HEK293 (cell line): Measurements from ENCODE around the gene PRAC2.

Experiments used
- ATF2 ChIP-seq: fragments of 450-650 bp; formaldehyde crosslinking; IDR thresholded peaks from 2 replicates; pipeline ENCODE4 v1.5.1; 2016; ENCODE audit warnings: missing biosample characterization, missing genetic modification characterization, low read depth
- CTCF ChIP-seq: fragments of 450-650 bp; formaldehyde crosslinking; IDR thresholded peaks from 2 replicates; pipeline ENCODE4 v1.5.1; 2016; ENCODE audit warnings: missing biosample characterization, missing genetic modification characterization
- ZBTB20 ChIP-seq: fragments of 450-650 bp; formaldehyde crosslinking; IDR thresholded peaks from 2 replicates; pipeline ENCODE4 v1.5.1; 2016; ENCODE audit warnings: missing biosample characterization, missing genetic modification characterization
- ZNF248 ChIP-seq: fragments of 450-650 bp; formaldehyde crosslinking; IDR thresholded peaks from 2 replicates; pipeline ENCODE4 v1.5.1; 2017; ENCODE audit warnings: missing biosample characterization, missing genetic modification characterization
- ZNF707 ChIP-seq: fragments of 450-650 bp; formaldehyde crosslinking; IDR thresholded peaks from 2 replicates; pipeline ENCODE4 v1.5.1; 2016; ENCODE audit warnings: missing biosample characterization, missing genetic modification characterization
- ZSCAN18 ChIP-seq: fragments of 450-650 bp; formaldehyde crosslinking; IDR thresholded peaks from 2 replicates; pipeline ENCODE4 v1.5.1; 2016; ENCODE audit warnings: missing biosample characterization, missing genetic modification characterization
- TF ChIP-seq, protein P1 (sequence below): fragments of 450-650 bp; formaldehyde crosslinking; IDR thresholded peaks from 2 replicates; pipeline ENCODE4 v1.5.1; 2016; ENCODE audit warnings: missing biosample characterization, missing genetic modification characterization

DNA sequence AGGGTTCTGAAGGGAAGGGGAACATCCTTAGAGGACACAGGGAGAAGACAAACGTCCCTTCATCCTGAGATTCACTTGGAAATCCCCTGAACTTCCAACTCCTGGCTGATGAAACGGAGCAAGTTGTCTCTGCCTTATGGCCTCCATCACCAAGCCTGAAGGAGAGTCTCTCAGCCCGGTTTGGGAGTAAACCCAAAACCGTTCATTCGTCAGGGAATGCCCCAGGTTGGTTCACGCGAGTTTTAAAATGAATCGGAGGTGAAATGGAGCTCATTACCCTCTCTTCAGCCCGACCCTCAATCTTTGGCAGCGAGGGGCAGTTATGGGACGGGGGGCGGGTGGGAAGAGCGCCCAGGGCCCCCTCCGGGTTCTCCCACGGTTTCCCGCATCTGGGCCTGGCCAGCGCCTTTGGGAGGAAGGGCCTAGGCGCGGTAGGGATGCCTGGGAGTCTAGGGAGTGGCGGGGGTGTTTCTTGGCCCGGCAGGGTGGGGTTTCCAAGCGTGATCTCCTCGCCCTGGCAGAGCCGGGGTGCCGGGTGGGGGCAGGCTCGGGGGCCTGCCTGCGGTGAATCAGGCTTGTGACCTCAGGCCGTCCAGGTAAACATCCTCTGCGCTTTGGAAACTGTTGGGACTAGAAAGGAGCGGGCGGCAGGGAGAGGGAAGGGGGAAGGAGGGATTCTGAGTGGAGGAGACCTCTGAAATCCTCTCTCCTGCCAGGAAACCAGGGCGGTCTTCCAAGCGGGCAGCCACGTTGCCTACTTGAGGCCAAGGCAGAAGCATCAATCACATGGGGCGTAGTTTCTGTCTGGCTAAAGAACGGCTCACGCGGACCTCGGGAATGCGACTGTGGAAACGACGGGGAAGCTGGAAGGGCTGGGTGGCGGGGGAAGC, 29.7 kb downstream of the PRAC2 start:
- TF ChIP-seq, protein P1, sequence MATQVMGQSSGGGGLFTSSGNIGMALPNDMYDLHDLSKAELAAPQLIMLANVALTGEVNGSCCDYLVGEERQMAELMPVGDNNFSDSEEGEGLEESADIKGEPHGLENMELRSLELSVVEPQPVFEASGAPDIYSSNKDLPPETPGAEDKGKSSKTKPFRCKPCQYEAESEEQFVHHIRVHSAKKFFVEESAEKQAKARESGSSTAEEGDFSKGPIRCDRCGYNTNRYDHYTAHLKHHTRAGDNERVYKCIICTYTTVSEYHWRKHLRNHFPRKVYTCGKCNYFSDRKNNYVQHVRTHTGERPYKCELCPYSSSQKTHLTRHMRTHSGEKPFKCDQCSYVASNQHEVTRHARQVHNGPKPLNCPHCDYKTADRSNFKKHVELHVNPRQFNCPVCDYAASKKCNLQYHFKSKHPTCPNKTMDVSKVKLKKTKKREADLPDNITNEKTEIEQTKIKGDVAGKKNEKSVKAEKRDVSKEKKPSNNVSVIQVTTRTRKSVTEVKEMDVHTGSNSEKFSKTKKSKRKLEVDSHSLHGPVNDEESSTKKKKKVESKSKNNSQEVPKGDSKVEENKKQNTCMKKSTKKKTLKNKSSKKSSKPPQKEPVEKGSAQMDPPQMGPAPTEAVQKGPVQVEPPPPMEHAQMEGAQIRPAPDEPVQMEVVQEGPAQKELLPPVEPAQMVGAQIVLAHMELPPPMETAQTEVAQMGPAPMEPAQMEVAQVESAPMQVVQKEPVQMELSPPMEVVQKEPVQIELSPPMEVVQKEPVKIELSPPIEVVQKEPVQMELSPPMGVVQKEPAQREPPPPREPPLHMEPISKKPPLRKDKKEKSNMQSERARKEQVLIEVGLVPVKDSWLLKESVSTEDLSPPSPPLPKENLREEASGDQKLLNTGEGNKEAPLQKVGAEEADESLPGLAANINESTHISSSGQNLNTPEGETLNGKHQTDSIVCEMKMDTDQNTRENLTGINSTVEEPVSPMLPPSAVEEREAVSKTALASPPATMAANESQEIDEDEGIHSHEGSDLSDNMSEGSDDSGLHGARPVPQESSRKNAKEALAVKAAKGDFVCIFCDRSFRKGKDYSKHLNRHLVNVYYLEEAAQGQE (tag by site-specific recombination) = no peak
- TF ChIP-seq ZNF248 (no peak), ZBTB20 (no peak), ZSCAN18 (tag by site-specific recombination) (no peak), ZNF707 (tag by site-specific recombination) (no peak), CTCF (tag by site-specific recombination) (no peak), ATF2 (tag by site-specific recombination) (no peak)
